Neural cell (in vitro differentiated cells): ENCODE data around the gene NECTIN1.

Source experiments
- EZH2 ChIP-seq: fragments of 200-600, 300-800 bp; shearing (Covaris generic), sonication (generic); IDR thresholded peaks from 2 replicates; pipeline ENCODE4 v1.6.1; 2014; ENCODE audit warnings: antibody characterized with exemption, low read length, borderline replicate concordance, mild to moderate bottlenecking; ENCODE audit not compliant: insufficient read depth, poor library complexity, severe bottlenecking
- TF ChIP-seq, protein P1 (sequence below): fragments of 450-650 bp; IDR thresholded peaks from 2 replicates; pipeline ENCODE4 v1.5.1; 2014; ENCODE audit warnings: antibody characterized with exemption, mild to moderate bottlenecking, moderate library complexity; ENCODE audit not compliant: poor library complexity, severe bottlenecking
- TF ChIP-seq, protein P2 (sequence below): IDR thresholded peaks from 2 replicates; pipeline ENCODE4 v1.6.1; 2012; ENCODE audit warnings: borderline replicate concordance

DNA sequence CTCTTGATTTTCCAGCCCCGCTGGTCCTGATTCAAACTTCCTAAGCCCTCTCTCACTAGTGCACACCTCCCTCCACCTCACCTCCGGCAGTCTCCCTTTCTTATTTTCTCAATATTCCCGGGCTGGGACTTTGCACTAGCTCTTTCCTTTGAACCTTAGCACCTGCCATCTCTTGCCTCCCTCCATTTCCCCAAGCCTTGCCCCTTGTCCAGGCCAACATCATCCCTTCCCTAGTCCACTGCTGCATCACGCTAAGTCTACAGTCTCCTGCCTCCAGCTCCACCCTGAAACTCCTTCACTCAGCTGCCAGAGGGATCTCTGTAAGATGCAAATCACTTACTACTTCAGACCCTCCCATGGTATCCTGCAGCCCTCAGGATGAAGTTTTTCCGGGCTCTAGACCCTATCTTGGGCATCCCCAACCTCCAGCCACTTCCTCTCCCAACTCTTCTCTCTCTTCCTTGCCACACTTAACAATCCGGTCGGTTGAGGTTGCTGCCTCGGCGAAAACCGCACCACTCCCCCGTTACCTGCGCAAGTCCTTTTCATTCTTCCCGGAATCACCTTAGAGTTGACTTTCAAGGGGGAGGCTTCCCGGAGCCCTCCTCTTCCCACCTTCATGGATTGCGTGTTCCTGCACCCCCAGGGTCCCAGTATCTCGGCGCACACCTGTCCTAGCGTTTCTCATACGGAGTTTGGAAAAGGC lies 42.7 kb downstream of the NECTIN1 start:
- no peak for TF ChIP-seq EZH2
- TF ChIP-seq, protein P1, sequence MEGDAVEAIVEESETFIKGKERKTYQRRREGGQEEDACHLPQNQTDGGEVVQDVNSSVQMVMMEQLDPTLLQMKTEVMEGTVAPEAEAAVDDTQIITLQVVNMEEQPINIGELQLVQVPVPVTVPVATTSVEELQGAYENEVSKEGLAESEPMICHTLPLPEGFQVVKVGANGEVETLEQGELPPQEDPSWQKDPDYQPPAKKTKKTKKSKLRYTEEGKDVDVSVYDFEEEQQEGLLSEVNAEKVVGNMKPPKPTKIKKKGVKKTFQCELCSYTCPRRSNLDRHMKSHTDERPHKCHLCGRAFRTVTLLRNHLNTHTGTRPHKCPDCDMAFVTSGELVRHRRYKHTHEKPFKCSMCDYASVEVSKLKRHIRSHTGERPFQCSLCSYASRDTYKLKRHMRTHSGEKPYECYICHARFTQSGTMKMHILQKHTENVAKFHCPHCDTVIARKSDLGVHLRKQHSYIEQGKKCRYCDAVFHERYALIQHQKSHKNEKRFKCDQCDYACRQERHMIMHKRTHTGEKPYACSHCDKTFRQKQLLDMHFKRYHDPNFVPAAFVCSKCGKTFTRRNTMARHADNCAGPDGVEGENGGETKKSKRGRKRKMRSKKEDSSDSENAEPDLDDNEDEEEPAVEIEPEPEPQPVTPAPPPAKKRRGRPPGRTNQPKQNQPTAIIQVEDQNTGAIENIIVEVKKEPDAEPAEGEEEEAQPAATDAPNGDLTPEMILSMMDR, result no peak
- TF ChIP-seq, protein P2, sequence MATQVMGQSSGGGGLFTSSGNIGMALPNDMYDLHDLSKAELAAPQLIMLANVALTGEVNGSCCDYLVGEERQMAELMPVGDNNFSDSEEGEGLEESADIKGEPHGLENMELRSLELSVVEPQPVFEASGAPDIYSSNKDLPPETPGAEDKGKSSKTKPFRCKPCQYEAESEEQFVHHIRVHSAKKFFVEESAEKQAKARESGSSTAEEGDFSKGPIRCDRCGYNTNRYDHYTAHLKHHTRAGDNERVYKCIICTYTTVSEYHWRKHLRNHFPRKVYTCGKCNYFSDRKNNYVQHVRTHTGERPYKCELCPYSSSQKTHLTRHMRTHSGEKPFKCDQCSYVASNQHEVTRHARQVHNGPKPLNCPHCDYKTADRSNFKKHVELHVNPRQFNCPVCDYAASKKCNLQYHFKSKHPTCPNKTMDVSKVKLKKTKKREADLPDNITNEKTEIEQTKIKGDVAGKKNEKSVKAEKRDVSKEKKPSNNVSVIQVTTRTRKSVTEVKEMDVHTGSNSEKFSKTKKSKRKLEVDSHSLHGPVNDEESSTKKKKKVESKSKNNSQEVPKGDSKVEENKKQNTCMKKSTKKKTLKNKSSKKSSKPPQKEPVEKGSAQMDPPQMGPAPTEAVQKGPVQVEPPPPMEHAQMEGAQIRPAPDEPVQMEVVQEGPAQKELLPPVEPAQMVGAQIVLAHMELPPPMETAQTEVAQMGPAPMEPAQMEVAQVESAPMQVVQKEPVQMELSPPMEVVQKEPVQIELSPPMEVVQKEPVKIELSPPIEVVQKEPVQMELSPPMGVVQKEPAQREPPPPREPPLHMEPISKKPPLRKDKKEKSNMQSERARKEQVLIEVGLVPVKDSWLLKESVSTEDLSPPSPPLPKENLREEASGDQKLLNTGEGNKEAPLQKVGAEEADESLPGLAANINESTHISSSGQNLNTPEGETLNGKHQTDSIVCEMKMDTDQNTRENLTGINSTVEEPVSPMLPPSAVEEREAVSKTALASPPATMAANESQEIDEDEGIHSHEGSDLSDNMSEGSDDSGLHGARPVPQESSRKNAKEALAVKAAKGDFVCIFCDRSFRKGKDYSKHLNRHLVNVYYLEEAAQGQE, result no peak
